GM21529 (cell line): ENCODE measurements around the gene TCF3.

Source experiments
- ATAC-seq: cut with Tn5 transposase; IDR thresholded peaks from one replicate; pipeline ENCODE4 v1.9.1; 2021; ENCODE audit not compliant: unreplicated experiment

TCF3 gene

DNA sequence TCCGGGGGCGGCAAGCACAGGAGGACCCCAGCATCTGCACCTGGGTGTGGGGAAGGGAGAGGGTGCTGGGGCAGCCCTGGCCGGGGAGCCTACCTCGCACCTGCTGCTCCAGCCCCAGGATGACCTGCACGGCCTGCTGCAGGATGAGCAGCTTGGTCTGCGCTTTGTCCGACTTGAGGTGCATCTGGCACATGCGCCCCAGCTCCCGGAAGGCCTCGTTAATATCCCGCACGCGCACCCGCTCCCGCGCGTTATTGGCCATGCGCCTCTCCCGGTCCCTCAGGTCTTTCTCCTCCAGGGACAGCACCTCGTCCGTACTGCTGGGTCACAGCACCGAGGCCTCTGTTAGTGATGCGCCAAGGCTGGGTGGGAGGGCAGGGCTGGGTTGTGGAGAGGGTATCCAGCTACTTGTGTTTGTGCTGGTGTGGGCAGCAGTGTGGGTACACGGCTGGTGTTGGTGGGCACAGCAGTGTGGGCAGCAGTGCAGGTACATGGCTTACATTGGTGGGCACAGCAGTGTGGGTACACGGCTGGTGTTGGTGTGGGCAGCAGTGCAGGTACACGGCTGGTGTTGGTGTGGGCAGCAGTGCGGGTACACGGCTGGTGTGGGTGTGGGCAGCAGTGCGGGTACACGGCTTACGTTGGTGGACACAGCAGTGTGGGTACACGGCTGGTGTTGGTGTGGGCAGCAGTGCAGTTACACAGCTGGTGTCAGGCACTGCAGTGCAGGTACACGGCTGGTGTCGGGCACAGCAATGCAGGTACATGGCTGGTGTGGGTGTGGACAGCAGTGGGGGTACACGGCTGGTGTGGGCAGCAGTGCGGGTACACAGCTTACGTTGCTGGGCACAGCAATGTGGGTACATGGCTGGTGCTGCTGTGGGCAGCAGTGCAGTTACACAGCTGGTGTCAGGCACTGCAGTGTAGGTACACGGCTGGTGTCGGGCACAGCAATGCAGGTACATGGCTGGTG lies 40.0 kb downstream of the TCF3 start:
- ATAC-seq = no peak

GRCh38 chr19:1611353-1611752 lies 41.1 kb downstream of the TCF3 start:
- no peak for ATAC-seq

- no peak for ATAC-seq
These were observed 41.8 kb downstream of the TCF3 start for GRCh38 chr19:1610579-1610978.

- no peak for ATAC-seq
These were observed 42.5 kb downstream of the TCF3 start for GRCh38 chr19:1609680-1610474.

GRCh38 chr19:1609103-1609396 lies 43.4 kb downstream of the TCF3 start:
- ATAC-seq = no peak

DNA sequence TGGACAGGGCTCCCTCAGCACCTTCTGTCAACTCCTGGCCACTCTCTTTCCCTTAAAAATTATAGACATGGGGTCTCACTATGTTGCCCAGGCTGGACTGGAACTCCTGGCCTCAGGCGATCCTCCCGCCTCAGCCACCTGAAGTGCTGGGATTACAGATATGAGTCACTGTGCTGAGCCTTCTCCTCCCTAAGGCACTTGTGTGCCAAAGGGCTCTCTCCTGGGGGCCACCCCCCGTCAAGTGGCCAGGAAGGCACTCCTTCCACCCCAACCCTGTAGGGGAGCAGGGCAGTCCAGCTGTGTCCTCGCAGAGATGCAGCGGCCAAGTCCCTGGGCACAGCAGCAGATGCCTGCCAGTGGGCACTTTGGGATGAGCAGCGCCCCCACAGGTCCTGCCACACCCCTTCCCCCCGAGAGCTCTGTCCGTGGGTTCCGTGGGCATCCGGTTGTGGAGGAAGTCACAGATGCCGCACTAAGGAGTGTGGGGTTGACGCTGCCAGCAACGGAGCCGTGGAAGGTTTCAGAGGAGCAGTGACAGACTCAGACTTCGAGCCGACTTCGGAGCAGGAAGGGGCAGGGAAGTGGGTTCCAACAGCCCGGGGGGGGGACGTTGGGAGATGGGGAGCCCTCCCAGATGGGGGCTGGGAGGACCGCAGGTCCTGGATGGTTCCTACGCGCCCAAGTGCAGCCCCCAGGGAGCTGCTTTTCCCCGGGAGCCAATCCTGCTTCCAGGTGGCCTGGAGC lies 43.9 kb downstream of the TCF3 start:
- ATAC-seq = no peak

DNA sequence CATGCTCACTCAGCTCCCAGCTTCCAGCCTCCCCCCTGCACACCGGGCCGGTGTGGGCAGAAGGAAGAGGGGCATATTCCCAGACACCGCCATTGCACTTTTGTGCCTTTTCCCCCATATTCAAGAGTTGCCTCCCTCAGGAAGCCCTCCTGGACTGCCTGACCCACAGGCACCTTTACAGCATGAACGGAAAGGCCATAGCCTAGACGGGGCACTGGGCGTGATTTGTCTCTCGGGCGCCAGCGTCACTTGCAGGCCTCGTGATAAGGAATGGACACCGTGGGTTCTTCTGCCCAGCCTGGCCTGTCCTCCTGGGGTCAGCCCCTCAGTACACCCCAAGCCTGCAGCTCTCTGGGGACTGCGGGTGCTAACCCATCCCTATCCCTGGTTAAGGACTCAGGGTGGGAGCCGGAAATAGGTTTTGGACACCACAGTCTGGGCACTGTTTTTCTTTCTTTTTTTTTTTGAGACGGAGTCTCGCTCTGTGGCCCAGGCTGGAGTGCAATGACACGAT lies 46.2 kb downstream of the TCF3 start:
- ATAC-seq = no peak

DNA sequence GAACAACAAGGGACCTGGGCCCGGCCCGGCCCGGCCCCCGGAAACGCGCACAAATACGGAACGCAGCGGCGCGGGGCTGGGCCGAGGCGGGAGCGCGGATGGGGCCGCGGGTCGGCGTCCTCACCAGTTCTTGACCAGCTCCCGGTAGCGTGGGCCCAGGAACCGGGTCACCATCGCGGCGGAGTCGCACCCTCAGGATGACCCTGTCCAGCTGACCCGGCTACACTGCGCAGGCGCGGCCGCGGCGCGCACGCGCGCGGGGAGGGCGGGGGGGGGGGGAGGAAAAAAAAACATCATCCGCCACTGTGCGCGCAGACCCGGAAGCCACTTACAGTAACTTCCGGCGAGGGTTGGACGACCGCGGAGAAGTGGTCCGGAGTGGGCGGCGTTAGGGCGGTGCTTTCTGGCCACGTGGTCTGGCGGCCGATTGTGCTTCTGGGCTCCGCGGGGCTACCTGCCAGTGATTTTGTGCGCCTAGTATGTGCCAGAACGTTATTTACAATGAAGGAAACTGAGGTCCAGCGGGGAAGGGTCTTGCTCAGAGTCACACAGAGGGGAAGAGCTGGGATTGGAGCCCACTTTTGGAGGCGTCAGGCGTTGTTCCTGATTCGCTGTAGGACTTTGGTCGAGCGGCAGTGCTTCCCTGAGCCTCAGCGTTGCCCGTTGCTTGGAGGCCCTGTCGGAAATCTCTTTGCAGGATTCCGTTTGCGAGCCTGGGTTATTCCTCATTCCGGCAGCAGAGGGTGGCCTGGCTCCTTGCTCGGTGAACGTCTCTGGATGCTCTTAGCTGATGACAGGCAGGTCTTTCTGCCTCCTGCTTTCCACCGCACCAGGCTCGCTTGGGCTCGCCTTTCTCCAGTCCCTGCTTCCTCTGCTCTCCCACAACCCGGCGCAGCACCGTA lies 46.9 kb downstream of the TCF3 start, which contains the start of gene UQCR11:
Gene UQCR11, minus strand, starts transcription at position 227 of the 902 bp plus-strand sequence. Its CDS starts 53 bp downstream, at position 174.
- peak; percentile 69 for ATAC-seq

DNA sequence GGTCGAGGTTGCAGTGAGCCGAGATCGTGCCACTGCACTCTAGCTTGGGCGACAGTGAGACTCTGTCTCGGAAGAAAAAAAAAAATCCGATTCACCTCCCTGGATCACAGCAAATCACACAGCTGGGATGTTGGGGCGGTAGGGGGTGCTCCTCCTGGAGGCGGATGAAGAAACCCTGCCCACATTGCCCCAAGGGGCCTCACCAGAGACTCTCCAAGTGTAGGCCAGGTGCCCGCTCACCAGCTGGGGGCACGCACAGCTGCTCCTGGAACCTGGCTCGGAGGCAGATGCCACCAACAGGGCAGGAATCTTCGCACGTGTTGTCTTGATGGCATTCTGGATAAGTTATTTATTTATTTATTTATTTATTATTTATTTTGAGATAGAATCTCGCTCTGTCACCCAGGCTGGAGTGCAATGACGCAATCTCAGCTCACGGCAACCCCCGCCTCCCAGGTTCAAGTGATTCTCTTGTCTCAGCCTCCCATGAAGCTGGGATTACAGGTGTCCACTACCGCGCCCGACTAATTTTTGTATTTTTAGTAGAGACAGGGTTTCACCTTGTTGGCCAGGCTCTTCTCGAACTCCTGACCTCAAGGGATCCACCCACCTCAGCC lies 50.2 kb downstream of the TCF3 start:
- no peak for ATAC-seq

DNA sequence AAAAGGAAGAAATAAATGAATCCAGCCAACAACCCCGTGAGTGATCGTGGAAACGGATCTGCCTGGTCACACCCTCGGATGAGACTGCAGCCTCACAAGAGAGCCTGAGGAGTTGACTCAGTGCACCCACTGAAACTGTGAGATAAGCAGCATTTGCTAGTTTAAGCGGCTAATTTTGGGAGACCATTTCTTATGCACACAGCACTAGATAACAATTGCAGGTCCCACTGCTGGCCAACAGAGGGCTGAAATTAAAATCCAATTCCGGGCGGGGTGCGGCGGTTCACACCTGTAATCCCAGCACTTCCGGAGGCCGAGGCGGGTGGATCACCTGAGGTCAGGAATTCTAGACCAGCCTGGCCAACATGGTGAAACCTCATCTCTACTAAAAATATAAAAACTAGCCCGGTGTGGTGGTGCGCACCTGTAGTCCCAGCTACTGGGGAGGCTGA lies 50.8 kb downstream of the TCF3 start:
- no peak for ATAC-seq

GRCh38 chr19:1599460-1599846 lies 53.0 kb downstream of the TCF3 start:
- no peak for ATAC-seq

GRCh38 chr19:1598777-1599459 lies 53.5 kb downstream of the TCF3 start:
- no peak for ATAC-seq

DNA sequence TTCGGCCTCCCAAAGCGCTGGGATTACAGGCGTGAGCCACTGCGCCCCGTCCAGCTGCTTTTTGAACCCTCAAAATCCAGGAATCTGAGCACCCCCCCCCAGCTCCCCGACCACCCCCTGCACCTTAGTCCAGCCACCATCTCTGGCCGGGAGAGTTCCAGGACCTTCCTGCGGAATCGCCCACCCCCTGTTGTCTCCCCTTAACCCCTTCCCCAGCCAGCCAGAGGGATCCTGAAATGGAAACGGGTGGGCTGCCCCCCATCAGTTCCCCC lies 59.0 kb downstream of the TCF3 start:
- ATAC-seq = no peak

- ATAC-seq = peak; percentile 66
These were observed 59.5 kb downstream of the TCF3 start, which contains the start of gene MBD3 for GRCh38 chr19:1592755-1593500. Gene MBD3, minus strand, starts transcription at chr19:1592865. Its CDS starts 234 bp downstream, at chr19:1592631.

DNA sequence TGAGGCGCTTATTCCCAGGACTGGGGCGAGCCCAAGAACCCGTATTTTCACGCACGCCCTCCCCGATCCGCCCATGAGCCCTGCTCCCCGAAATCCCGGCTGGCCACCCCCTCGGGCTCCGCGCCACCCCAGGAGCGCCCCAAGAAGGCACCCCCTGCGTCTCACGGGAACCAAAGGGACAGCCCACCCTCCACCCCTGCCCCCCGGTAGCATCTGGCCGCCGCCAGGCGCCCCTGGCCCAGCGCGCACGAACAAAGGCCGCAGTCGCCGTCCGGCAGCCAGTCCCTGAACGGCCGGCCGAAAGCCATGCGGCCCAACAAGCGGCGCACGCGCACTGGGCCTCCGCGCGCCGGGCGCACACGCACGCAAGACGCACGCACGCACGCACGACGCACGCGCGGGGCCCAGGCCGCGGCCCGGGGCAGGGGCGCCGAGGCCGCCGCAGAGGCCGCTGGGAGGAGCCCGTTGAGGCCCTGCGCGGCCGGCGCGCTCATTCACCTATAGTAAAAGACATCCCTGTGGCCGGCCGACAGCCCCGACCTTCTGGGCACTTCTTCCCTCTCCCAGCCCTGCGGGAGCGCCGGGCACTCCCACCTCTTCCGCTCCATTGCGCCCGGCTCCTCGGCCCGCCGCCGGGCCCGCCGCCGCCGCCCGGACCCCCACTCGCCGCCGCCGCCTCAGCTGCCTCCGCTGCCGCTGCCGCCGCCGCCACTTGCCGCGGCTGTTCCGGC lies 60.2 kb downstream of the TCF3 start:
- peak; percentile 57 for ATAC-seq

DNA sequence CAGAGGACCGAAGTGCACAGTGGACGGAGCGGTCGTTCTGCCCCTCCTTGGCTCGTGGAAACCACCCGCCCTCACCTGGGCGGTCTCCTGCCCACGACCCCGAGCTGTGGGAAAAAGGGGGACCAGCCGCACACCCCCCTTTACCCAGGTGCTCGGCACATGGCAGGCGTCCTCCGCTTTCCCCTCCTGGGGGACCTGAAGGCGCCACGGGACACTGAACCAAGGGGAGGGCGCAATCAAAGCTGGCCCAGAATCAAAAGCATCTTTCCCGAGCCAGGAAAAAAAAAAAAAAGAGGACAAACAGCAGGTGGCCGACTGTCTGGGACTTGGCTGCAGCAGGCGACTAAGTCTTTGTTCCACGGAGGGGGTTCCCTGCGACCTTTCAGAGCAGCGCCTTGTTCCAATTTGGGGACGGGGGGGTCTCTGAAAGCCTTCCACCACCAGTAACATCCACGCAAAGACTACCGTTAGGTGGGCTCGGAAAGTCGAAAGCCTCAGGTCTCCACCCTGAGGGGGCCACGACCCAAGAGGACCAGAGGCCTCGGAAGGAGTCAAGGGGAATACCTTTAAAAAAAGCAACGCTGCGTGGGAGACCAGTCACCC lies 60.9 kb downstream of the TCF3 start:
- ATAC-seq = no peak

DNA sequence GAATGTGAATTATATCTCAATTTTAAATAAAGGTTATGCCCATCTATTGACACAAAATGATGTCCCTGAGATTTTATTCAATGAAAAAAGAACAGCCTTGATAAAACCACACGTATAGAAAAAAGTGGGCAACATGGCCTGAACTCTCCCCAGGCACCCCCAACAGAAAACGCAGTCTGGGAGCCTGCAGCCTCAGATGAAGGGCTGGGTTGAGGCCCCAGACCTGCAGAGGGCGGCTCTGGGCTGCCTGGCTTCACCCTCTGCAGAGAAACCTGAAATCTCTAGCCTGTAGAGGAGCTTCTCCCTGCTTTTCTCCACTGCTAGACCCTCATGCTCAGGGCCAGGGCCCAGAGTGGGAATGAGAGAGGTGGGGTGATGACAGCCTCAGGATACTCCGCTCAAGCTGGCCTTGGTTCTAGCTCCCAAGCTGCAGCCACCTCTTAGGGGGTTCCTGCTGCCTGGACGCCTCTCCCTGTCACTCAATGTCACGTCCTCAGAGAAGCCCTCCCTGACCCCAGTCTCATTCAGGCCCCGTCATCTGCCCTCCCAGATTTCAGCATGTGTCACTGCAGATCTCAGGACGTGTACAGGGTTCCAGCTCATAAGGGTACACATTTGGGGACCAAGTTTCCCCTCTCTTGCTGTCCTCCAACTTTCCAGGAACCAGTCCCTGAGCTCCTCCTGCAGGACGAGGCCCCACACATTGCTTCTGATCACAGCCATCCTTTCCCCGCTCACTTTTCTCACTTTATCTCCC lies 61.6 kb downstream of the TCF3 start:
- ATAC-seq = no peak
